ENCODE results near the gene JUN. TPM values are rescaled to one million over a fixed set of nuclear protein-coding genes. Genes with fewer than 3 reads are reported as not detected.

Gene JUN
- total and polyA plus RNA-seq, 2 donors (not counting 1 experiment from before 2014, with no cell fraction given): 94.4 to 4,074 TPM

- H3K4me3 Mint-ChIP-seq: no peak overlapping the region
- Histone ChIP-seq H2AFZ (ENCODE audit: insufficient read depth, low read depth, low read length, poor library complexity, severe bottlenecking) (no peak overlapping the region), H3K4me3 (ENCODE audit: control extremely low read depth in 1 of 5, extremely low read depth in 1 of 5, insufficient read depth in 1 of 5, low read depth in 2 of 5, low read length in 4 of 5) (no peak overlapping the region), H3K9me3 (ENCODE audit: control extremely low read depth in 1 of 3, control insufficient read depth in 2 of 3, insufficient read depth in 1 of 3, low read length in 2 of 3) (peaks cover 0 to 5% (median 0%) of the 10 kb centered on the region in 3 donors), H3K36me3 (replicated peaks in 1 of 2; ENCODE audit: control extremely low read depth in 1 of 2, control insufficient read depth in 1 of 2, extremely low read depth in 1 of 2, insufficient read depth in 2 of 2, low read length in 1 of 2) (no peaks in the 10 kb centered on the region), H3K9ac (ENCODE audit: low read length) (no peak overlapping the region), H3K79me2 (ENCODE audit: control insufficient read depth, insufficient read depth, low read length) (no peaks in the 10 kb centered on the region), H3K27me3 (replicated peaks in 1 of 4; ENCODE audit: control extremely low read depth in 1 of 4, control insufficient read depth in 3 of 4, insufficient read depth in 4 of 4, low read length in 3 of 4) (peaks cover 0 to 5% (median 0%) of the 10 kb centered on the region in 4 experiments), H3K4me2 (replicated peaks; ENCODE audit: low read depth, low read length, poor library complexity, severe bottlenecking) (no peak overlapping the region), H3K4me1 (ENCODE audit: control insufficient read depth in 2 of 2, insufficient read depth in 2 of 2, low read length in 2 of 2) (peaks cover 13 to 14% of the 10 kb centered on the region in 2 donors), H3K27ac (ENCODE audit: low read length in 2 of 2) (no peak overlapping the region), H4K20me1 (ENCODE audit: control insufficient read depth, insufficient read depth, low read length, poor library complexity, severe bottlenecking) (no peaks in the 10 kb centered on the region)
- peaks cover 17% of the 10 kb centered on the region for H3K4me1 Mint-ChIP-seq
- WGBS (ENCODE audit: insufficient coverage): 58% methylated on average over 10 of the region's 22 CpGs
- intact Hi-C loops (cut with micrococcal nuclease): no loop called here
- H3K9me3 Mint-ChIP-seq (ENCODE audit: insufficient read depth): no peaks in the 10 kb centered on the region
- ChIA-PET POLR2A (no interaction called here), CTCF (interaction anchor here (1.3 to 1.4 kb wide), 2 partner anchors 9 to 12 kb away, joined by 5 to 7 read pairs; no protein-coding TSS in a partner anchor)
- ATAC-seq (ENCODE audit: low read depth): no peak
- TF ChIP-seq EZH2 (IDR thresholded peaks at IDR 0.05; ENCODE audit: borderline replicate concordance, insufficient read depth, low read depth, low read length, poor library complexity, severe bottlenecking) (no peak), CTCF (IDR thresholded peaks at IDR 0.05) (peak; percentile 70)
- peaks cover 20% of the 10 kb centered on the region for H3K27me3 Mint-ChIP-seq
- no peak overlapping the region for H3K27ac Mint-ChIP-seq
- DNase-seq: peak; percentile 30
Observed at GRCh38 chr1:58768971-58769808, 14.7 kb downstream of the JUN start.

GRCh38 chr1:58768191-58768731 lies 15.6 kb downstream of the JUN start:
- Mint-ChIP-seq H3K27ac (no peak overlapping the region), H3K4me3 (no peak overlapping the region), H3K4me1 (peaks cover 8% of the 10 kb centered on the region), H3K27me3 (peaks cover 29% of the 10 kb centered on the region), H3K9me3 (ENCODE audit: insufficient read depth) (no peaks in the 10 kb centered on the region)
- peaks cover 0 to 5% (median 0%) of the 10 kb centered on the region in 3 donors for H3K9me3 ChIP-seq (ENCODE audit: control extremely low read depth in 1 of 3, control insufficient read depth in 2 of 3, insufficient read depth in 1 of 3, low read length in 2 of 3)
- H3K27ac ChIP-seq (ENCODE audit: low read length in 2 of 2): no peak overlapping the region
- H3K4me2 ChIP-seq (replicated peaks; ENCODE audit: low read depth, low read length, poor library complexity, severe bottlenecking): no peak overlapping the region
- CTCF ChIA-PET: interaction anchor here (0.6 to 1.4 kb wide), 4 partner anchors 8 to 95 kb away, joined by 3 to 7 read pairs (median 5); no protein-coding TSS in a partner anchor
- WGBS (ENCODE audit: insufficient coverage): 95% methylated on average over 4 of the region's 5 CpGs
- no peaks in the 10 kb centered on the region for H4K20me1 ChIP-seq (ENCODE audit: control insufficient read depth, insufficient read depth, low read length, poor library complexity, severe bottlenecking)
- H2AFZ ChIP-seq (ENCODE audit: insufficient read depth, low read depth, low read length, poor library complexity, severe bottlenecking): no peak overlapping the region
- H3K79me2 ChIP-seq (ENCODE audit: control insufficient read depth, insufficient read depth, low read length): no peaks in the 10 kb centered on the region
- no peak for DNase-seq
- H3K9ac ChIP-seq (ENCODE audit: low read length): no peak overlapping the region
- POLR2A ChIA-PET: no interaction called here
- H3K27me3 ChIP-seq (replicated peaks in 1 of 4; ENCODE audit: control extremely low read depth in 1 of 4, control insufficient read depth in 3 of 4, insufficient read depth in 4 of 4, low read length in 3 of 4): peaks cover 0 to 5% (median 0%) of the 10 kb centered on the region in 4 experiments
- no peak overlapping the region for H3K4me3 ChIP-seq (ENCODE audit: control extremely low read depth in 1 of 5, extremely low read depth in 1 of 5, insufficient read depth in 1 of 5, low read depth in 2 of 5, low read length in 4 of 5)
- no peak for TF ChIP-seq CTCF (IDR thresholded peaks at IDR 0.05)
- TF ChIP-seq EZH2 (IDR thresholded peaks at IDR 0.05; ENCODE audit: borderline replicate concordance, insufficient read depth, low read depth, low read length, poor library complexity, severe bottlenecking): no peak
- intact Hi-C loops (cut with micrococcal nuclease): no loop called here
- no peaks in the 10 kb centered on the region for H3K36me3 ChIP-seq (replicated peaks in 1 of 2; ENCODE audit: control extremely low read depth in 1 of 2, control insufficient read depth in 1 of 2, extremely low read depth in 1 of 2, insufficient read depth in 2 of 2, low read length in 1 of 2)
- H3K4me1 ChIP-seq (ENCODE audit: control insufficient read depth in 2 of 2, insufficient read depth in 2 of 2, low read length in 2 of 2): peaks cover 4 to 5% of the 10 kb centered on the region in 2 donors
- ATAC-seq (ENCODE audit: low read depth): no peak
